Retina (tissue), 1 donor: ENCODE results near the gene ADI1.

ENCODE experiments used
- DNase-seq: peaks from one replicate; pipeline ENCODE4 v3.0.0-alpha.2; 2016

The ADI1 gene

GRCh38 chr2:3479430-3480320, 39.7 kb downstream of the ADI1 start:
- no peak for DNase-seq

- no peak for DNase-seq
Observed at GRCh38 chr2:3478846-3479385, 40.4 kb downstream of the ADI1 start.

GRCh38 chr2:3476985-3477327, 42.4 kb downstream of the ADI1 start:
- no peak for DNase-seq

GRCh38 chr2:3476321-3476984, 42.9 kb downstream of the ADI1 start:
- DNase-seq: no peak

- no peak for DNase-seq
Observed at GRCh38 chr2:3475771-3476170, 43.6 kb downstream of the ADI1 start.

GRCh38 chr2:3472966-3473365, 46.4 kb downstream of the ADI1 start:
- DNase-seq: peak; percentile 49

- no peak for DNase-seq
Observed at GRCh38 chr2:3472296-3472695, 47.0 kb downstream of the ADI1 start.

GRCh38 chr2:3470856-3471737, 48.2 kb downstream of the ADI1 start:
- no peak for DNase-seq

- no peak for DNase-seq
Observed at GRCh38 chr2:3470166-3470651, 49.1 kb downstream of the ADI1 start.

GRCh38 chr2:3469486-3469885, 49.8 kb downstream of the ADI1 start:
- DNase-seq: no peak

- DNase-seq: no peak
Observed at GRCh38 chr2:3468296-3468988, 50.9 kb downstream of the ADI1 start.

- DNase-seq: no peak
Observed at GRCh38 chr2:3467654-3468053, 51.7 kb downstream of the ADI1 start.

- no peak for DNase-seq
Observed at GRCh38 chr2:3466966-3467365, 52.4 kb downstream of the ADI1 start.

- no peak for DNase-seq
Observed at GRCh38 chr2:3466482-3466863, 52.9 kb downstream of the ADI1 start.

GRCh38 chr2:3465844-3466481, 53.4 kb downstream of the ADI1 start:
- DNase-seq: no peak

GRCh38 chr2:3465328-3465727, 54.0 kb downstream of the ADI1 start:
- DNase-seq: no peak

- no peak for DNase-seq
Observed at GRCh38 chr2:3464401-3465005, 54.8 kb downstream of the ADI1 start.

- no peak for DNase-seq
Observed at GRCh38 chr2:3463944-3464343, 55.4 kb downstream of the ADI1 start.

GRCh38 chr2:3463186-3463835, 56.0 kb downstream of the ADI1 start:
- DNase-seq: no peak

GRCh38 chr2:3462493-3463104, 56.7 kb downstream of the ADI1 start:
- no peak for DNase-seq
